Measurements from ENCODE around the gene MSH2.

GRCh38 chr2:47497843-47498460 is 95.0 kb downstream of the MSH2 start:
- TF ChIP-seq, protein P1, sequence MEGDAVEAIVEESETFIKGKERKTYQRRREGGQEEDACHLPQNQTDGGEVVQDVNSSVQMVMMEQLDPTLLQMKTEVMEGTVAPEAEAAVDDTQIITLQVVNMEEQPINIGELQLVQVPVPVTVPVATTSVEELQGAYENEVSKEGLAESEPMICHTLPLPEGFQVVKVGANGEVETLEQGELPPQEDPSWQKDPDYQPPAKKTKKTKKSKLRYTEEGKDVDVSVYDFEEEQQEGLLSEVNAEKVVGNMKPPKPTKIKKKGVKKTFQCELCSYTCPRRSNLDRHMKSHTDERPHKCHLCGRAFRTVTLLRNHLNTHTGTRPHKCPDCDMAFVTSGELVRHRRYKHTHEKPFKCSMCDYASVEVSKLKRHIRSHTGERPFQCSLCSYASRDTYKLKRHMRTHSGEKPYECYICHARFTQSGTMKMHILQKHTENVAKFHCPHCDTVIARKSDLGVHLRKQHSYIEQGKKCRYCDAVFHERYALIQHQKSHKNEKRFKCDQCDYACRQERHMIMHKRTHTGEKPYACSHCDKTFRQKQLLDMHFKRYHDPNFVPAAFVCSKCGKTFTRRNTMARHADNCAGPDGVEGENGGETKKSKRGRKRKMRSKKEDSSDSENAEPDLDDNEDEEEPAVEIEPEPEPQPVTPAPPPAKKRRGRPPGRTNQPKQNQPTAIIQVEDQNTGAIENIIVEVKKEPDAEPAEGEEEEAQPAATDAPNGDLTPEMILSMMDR (IDR thresholded peaks at IDR 0.05; ENCODE audit: borderline replicate concordance, extremely low read depth, low read length, poor library complexity, severe bottlenecking) = no peak
- TF ChIP-seq EZH2 (IDR thresholded peaks at IDR 0.05; ENCODE audit: borderline replicate concordance, low read depth, low read length, severe bottlenecking) = no peak

Measured in DND-41 (cell line).